Measurements from ENCODE around the gene SCO1.

SCO1 gene

DNA sequence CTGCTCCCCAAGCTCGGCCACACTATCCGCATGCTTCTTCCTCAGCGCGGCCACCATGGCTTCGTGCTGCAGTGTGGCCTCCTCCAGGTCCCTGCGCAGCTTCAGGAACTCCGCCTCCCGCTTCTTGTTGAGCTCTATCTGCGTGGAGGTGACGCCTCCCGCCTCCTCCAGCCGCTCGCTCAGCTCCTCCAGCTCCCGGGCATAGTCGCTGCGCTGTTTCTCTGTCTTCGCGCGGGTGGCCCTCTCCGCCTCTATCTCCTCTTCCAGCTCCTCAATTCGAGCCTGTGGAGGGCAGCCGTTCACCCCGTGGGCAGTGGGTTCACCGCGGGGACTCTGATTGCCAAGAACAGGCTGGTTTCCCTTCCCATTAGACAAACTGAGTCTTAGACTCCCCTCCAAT, 59.2 kb downstream of the SCO1 start:
- Histone ChIP-seq H3K9ac (no peak overlapping the region), H2AFZ (no peak overlapping the region), H3K4me1 (no peaks in the 10 kb centered on the region), H3K9me3 (ENCODE audit: control insufficient read depth, low read length) (no peaks in the 10 kb centered on the region), H3K4me2 (ENCODE audit: low read length) (no peak overlapping the region), H3K79me2 (no peaks in the 10 kb centered on the region), H3K4me3 (ENCODE audit: low read depth, low read length) (no peak overlapping the region), H3K27me3 (ENCODE audit: control insufficient read depth, insufficient read depth, low read length) (no peaks in the 10 kb centered on the region), H3K27ac (no peak overlapping the region), H3K36me3 (ENCODE audit: control insufficient read depth, insufficient read depth, low read length) (no peaks in the 10 kb centered on the region)
- TF ChIP-seq, protein P1, sequence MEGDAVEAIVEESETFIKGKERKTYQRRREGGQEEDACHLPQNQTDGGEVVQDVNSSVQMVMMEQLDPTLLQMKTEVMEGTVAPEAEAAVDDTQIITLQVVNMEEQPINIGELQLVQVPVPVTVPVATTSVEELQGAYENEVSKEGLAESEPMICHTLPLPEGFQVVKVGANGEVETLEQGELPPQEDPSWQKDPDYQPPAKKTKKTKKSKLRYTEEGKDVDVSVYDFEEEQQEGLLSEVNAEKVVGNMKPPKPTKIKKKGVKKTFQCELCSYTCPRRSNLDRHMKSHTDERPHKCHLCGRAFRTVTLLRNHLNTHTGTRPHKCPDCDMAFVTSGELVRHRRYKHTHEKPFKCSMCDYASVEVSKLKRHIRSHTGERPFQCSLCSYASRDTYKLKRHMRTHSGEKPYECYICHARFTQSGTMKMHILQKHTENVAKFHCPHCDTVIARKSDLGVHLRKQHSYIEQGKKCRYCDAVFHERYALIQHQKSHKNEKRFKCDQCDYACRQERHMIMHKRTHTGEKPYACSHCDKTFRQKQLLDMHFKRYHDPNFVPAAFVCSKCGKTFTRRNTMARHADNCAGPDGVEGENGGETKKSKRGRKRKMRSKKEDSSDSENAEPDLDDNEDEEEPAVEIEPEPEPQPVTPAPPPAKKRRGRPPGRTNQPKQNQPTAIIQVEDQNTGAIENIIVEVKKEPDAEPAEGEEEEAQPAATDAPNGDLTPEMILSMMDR (IDR thresholded peaks at IDR 0.05) = no peak

DNA sequence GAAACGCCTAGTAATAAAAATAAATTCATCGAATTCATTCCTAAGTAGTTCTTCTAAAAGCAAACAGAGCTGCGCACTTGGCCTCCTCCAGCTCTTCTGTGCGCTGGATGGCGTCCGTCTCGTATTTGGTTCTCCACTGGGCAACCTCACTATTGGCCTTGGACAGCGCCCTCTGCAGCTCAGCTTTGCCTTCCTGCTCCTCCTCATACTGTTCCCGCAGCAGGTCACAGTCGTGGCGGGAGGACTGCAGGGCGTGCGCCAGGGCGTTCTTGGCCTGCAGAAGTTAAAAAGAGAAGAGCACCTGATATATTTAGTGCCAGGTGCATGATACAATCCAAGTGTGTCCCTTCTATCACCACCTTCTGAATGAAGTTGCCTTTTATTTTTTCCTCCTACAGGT, 62.0 kb downstream of the SCO1 start:
- H3K4me1 ChIP-seq = no peaks in the 10 kb centered on the region
- H3K9me3 ChIP-seq (ENCODE audit: control insufficient read depth, low read length) = no peaks in the 10 kb centered on the region
- H3K79me2 ChIP-seq = no peaks in the 10 kb centered on the region
- H3K36me3 ChIP-seq (ENCODE audit: control insufficient read depth, insufficient read depth, low read length) = no peaks in the 10 kb centered on the region
- no peak overlapping the region for H3K9ac ChIP-seq
- TF ChIP-seq, protein P1 (IDR thresholded peaks at IDR 0.05) = no peak
- H3K27me3 ChIP-seq (ENCODE audit: control insufficient read depth, insufficient read depth, low read length) = no peaks in the 10 kb centered on the region
- H3K27ac ChIP-seq = no peak overlapping the region
- no peak overlapping the region for H3K4me3 ChIP-seq (ENCODE audit: low read depth, low read length)
- no peak overlapping the region for H2AFZ ChIP-seq
- no peak overlapping the region for H3K4me2 ChIP-seq (ENCODE audit: low read length)

DNA sequence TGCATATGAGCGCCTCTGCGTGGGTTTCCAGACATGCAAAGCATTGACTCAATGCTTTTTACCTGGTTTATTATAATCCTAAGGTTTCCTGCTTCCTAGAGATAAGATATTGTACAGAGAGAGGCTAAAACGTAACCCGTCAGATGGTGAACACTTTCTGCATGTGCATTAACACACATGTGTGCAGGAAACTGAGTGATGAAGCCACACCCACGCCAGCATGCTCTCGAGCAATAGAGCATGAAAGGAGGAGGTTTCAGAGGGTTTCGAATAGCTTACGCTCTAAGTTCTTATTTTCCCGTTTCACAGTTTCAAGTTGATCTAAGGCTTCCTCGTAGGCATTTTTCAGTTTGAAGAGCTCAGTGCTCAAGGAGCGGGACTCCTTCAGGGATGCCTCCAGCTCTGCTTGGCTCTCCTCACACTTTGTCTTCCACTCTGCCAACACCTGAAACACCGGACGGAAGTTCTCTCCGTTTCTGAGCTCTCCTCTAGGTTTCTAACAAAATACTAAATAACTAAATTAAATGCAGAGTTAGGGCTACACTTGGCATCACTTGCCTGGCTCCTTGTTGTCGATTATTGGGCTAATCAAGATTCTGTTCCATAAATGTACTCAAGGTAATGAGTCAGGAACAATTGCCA, 63.5 kb downstream of the SCO1 start:
- Histone ChIP-seq H3K79me2 (no peaks in the 10 kb centered on the region), H3K27ac (no peak overlapping the region), H3K36me3 (ENCODE audit: control insufficient read depth, insufficient read depth, low read length) (no peaks in the 10 kb centered on the region), H3K27me3 (ENCODE audit: control insufficient read depth, insufficient read depth, low read length) (no peaks in the 10 kb centered on the region), H3K4me2 (ENCODE audit: low read length) (no peak overlapping the region), H3K4me1 (no peaks in the 10 kb centered on the region), H3K4me3 (ENCODE audit: low read depth, low read length) (no peak overlapping the region), H2AFZ (no peak overlapping the region), H3K9me3 (ENCODE audit: control insufficient read depth, low read length) (no peaks in the 10 kb centered on the region), H3K9ac (no peak overlapping the region)
- TF ChIP-seq, protein P1 (IDR thresholded peaks at IDR 0.05) = no peak

DNA sequence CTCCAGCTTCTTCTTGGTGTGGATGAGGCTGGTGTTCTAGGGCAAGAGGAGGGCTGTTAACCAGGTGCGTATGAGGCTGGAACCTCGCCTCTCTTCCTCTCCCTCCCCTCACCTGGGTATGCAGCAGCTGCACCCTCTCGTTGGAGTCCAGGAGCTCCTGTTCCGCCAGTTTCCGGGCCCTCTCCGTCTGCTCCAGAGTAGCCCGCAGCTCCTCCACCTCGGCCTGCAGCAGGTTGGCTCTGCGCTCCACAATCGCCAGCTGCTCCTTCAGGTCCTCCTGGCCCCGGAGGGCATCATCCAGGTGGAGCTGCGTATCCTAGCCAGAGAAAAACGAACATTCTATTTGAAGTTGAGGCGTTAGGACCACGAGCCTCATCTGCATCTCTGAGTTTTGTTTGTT, 65.6 kb downstream of the SCO1 start:
- H2AFZ ChIP-seq = no peak overlapping the region
- no peaks in the 10 kb centered on the region for H3K4me1 ChIP-seq
- H3K9me3 ChIP-seq (ENCODE audit: control insufficient read depth, low read length) = no peaks in the 10 kb centered on the region
- no peaks in the 10 kb centered on the region for H3K27me3 ChIP-seq (ENCODE audit: control insufficient read depth, insufficient read depth, low read length)
- no peak overlapping the region for H3K9ac ChIP-seq
- H3K79me2 ChIP-seq = no peaks in the 10 kb centered on the region
- no peak overlapping the region for H3K4me3 ChIP-seq (ENCODE audit: low read depth, low read length)
- no peaks in the 10 kb centered on the region for H3K36me3 ChIP-seq (ENCODE audit: control insufficient read depth, insufficient read depth, low read length)
- H3K4me2 ChIP-seq (ENCODE audit: low read length) = no peak overlapping the region
- TF ChIP-seq, protein P1 (IDR thresholded peaks at IDR 0.05) = no peak
- no peak overlapping the region for H3K27ac ChIP-seq

DNA sequence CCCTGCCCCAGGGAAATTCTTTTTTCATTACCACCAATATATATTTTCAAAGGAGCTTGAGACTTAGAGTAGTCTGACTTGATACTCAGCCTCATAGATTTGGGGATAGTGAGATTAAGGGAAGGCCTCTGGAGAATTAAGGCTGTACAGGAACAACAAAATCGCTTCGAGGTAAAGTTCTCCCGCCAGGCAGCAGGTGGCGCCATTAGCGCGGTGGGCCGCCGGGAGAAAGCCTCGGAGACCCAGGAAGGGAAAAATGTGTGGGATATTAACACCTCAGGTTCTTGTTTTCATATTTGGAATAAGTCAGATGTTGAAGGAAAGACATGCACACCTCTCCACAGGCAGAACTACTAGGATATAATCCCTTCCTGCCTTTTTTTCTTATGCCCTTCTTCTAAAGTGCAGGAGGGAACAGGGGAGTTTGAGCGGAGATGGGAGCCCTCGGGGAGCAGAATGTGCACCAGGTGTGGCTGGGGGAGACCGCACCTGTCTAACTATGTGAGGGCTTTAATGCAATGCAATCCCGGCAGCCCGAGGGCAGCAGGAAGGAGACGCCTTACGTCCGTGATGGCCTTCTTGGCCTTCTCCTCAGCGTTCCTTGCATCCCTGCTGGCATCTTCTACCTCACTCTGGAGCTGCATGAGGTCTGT, 66.2 kb downstream of the SCO1 start:
- H3K79me2 ChIP-seq = no peaks in the 10 kb centered on the region
- TF ChIP-seq, protein P1 (IDR thresholded peaks at IDR 0.05) = peak; percentile 73
- no peaks in the 10 kb centered on the region for H3K9me3 ChIP-seq (ENCODE audit: control insufficient read depth, low read length)
- H3K27ac ChIP-seq = no peak overlapping the region
- H3K9ac ChIP-seq = no peak overlapping the region
- H3K4me3 ChIP-seq (ENCODE audit: low read depth, low read length) = no peak overlapping the region
- no peaks in the 10 kb centered on the region for H3K36me3 ChIP-seq (ENCODE audit: control insufficient read depth, insufficient read depth, low read length)
- peak overlapping the region; percentile 27 for H2AFZ ChIP-seq
- H3K4me1 ChIP-seq = no peaks in the 10 kb centered on the region
- no peak overlapping the region for H3K4me2 ChIP-seq (ENCODE audit: low read length)
- H3K27me3 ChIP-seq (ENCODE audit: control insufficient read depth, insufficient read depth, low read length) = no peaks in the 10 kb centered on the region

Measured in parathyroid adenoma (tissue), 2 donors.